ENCODE data around the gene NLRC3. TPM values are rescaled to one million over a fixed set of nuclear protein-coding genes. Genes with fewer than 3 reads are reported as not detected.

NLRC3 gene
- total RNA-seq, 1 donor = under 0.01 TPM

- H3K27me3 ChIP-seq (ENCODE audit: insufficient read depth, low read length) = no peaks in the 10 kb centered on the region
- H3K36me3 ChIP-seq (ENCODE audit: insufficient read depth, low read length) = peaks cover 6% of the 10 kb centered on the region
- H3K4me1 ChIP-seq (ENCODE audit: insufficient read depth, low read length) = no peaks in the 10 kb centered on the region
- H3K27ac ChIP-seq (ENCODE audit: low read depth, low read length) = no peak overlapping the region
- H3K9me3 ChIP-seq (ENCODE audit: low read depth, low read length) = no peaks in the 10 kb centered on the region
- TF ChIP-seq, protein P1, sequence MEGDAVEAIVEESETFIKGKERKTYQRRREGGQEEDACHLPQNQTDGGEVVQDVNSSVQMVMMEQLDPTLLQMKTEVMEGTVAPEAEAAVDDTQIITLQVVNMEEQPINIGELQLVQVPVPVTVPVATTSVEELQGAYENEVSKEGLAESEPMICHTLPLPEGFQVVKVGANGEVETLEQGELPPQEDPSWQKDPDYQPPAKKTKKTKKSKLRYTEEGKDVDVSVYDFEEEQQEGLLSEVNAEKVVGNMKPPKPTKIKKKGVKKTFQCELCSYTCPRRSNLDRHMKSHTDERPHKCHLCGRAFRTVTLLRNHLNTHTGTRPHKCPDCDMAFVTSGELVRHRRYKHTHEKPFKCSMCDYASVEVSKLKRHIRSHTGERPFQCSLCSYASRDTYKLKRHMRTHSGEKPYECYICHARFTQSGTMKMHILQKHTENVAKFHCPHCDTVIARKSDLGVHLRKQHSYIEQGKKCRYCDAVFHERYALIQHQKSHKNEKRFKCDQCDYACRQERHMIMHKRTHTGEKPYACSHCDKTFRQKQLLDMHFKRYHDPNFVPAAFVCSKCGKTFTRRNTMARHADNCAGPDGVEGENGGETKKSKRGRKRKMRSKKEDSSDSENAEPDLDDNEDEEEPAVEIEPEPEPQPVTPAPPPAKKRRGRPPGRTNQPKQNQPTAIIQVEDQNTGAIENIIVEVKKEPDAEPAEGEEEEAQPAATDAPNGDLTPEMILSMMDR (IDR thresholded peaks at IDR 0.05; ENCODE audit: extremely low read depth, low read depth, low read length) = no peak
- no peaks in the 10 kb centered on the region for H4K20me1 ChIP-seq (ENCODE audit: insufficient read depth, low read length)
- no peak overlapping the region for H2AFZ ChIP-seq (ENCODE audit: low read length)
- H3K4me2 ChIP-seq (ENCODE audit: insufficient read depth, low read length) = no peak overlapping the region
- H3K4me3 ChIP-seq (ENCODE audit: insufficient read depth, low read length) = no peak overlapping the region
- H3K79me2 ChIP-seq (ENCODE audit: insufficient read depth, low read length) = no peaks in the 10 kb centered on the region
- DNase-seq (ENCODE audit: insufficient read length, low spot score, missing footprints) = peak; percentile 74
These were observed 86.1 kb downstream of the NLRC3 start for GRCh38 chr16:3490911-3491629.

Other genes with a start within 250 kb of the NLRC3 start
- gene OR2C1, start 221.5 kb downstream of the NLRC3 start, total RNA-seq = 0.29 TPM in 1 of 2 replicates, not detected in the other
- 13.6 and 14.8 TPM in 2 replicates for gene ZSCAN32, start 176.4 kb downstream of the NLRC3 start, total RNA-seq
- 9.7 and 11.2 TPM in 2 replicates for gene ZNF174, start 176.2 kb downstream of the NLRC3 start, total RNA-seq
- 2.9 TPM in 2 replicates for gene ZNF597, start 133.9 kb downstream of the NLRC3 start, total RNA-seq
- 19.7 and 27.5 TPM in 2 replicates for gene NAA60, start 133.7 kb downstream of the NLRC3 start, total RNA-seq
- gene C16orf90, start 81.9 kb downstream of the NLRC3 start, total RNA-seq = not detected in 2 replicates
- 17.0 and 18.6 TPM in 2 replicates for gene CLUAP1, start 76.4 kb downstream of the NLRC3 start, total RNA-seq
- gene SLX4, start 34.2 kb upstream of the NLRC3 start, total RNA-seq = 4.0 and 4.7 TPM in 2 replicates
- gene DNASE1, start 77.3 kb upstream of the NLRC3 start, total RNA-seq = 11.9 and 13.3 TPM in 2 replicates
- gene TRAP1, start 140.1 kb upstream of the NLRC3 start, total RNA-seq = 46.9 and 56.5 TPM in 2 replicates

All from osteoblast (primary cell).